B cell (primary cell): Measurements from ENCODE around the gene RAB31. TPM values are rescaled to one million over a fixed set of nuclear protein-coding genes. Genes with fewer than 3 reads are reported as not detected.

Experiments used
- ATAC-seq: fragments of 200-7000 bp; cut with Tn5 transposase; one replicate; pipeline ENCODE4 v1.10.0; 2021; ENCODE audit warnings: low read depth, mild to moderate bottlenecking, moderate number of reproducible peaks, moderate library complexity
- CTCF ChIA-PET: fragments of 350-600 bp; sonication (Branson Sonifier 250); formaldehyde crosslinking; loops from one replicate; lab custom pipeline; 2021; ENCODE audit warnings: antibody characterized with exemption, inconsistent platforms; lab: Charles Lee
- POLR2A ChIA-PET: fragments of 350-600 bp; sonication (Branson Sonifier 250); formaldehyde crosslinking; loops from one replicate; lab custom pipeline; 2021; ENCODE audit warnings: antibody characterized with exemption; lab: Charles Lee
- DNase-seq: peaks from one replicate; pipeline ENCODE4 v3.0.0; 2013
- H2AFZ ChIP-seq: 2 replicates; pipeline ENCODE4 v1.6.1; 2012; ENCODE audit warnings: mild to moderate bottlenecking, low read depth, low read length; ENCODE audit not compliant: insufficient read depth, poor library complexity, severe bottlenecking
- H3K27ac ChIP-seq, 2 donors: 1 replicate in 1 of 2; 2 replicates in 1 of 2; pipeline ENCODE4 v1.5.1; 2012 to 2013; ENCODE audit warnings: low read length in 2 of 2, mild to moderate bottlenecking in 2 of 2, moderate library complexity in 1 of 2
- H3K27me3 ChIP-seq, 4 experiments: fragments of 200-600 bp in 1 of 4; sonication (generic) in 1 of 4; replicated peaks in 1 of 4; 1 replicate in 2 of 4; 2 replicates in 2 of 4; pipeline versions ENCODE4 v1.6.1 to v1.7.0; 2013 to 2016; ENCODE audit warnings: low read length in 3 of 4, mild to moderate bottlenecking in 2 of 4, mixed read lengths in 1 of 4, moderate library complexity in 1 of 4; ENCODE audit not compliant: insufficient read depth in 4 of 4, control insufficient read depth in 3 of 4; ENCODE audit errors: control extremely low read depth in 1 of 4
- H3K36me3 ChIP-seq, 2 experiments: replicated peaks in 1 of 2; 1 replicate in 1 of 2; 2 replicates in 1 of 2; pipeline versions ENCODE4 v1.6.1 to v1.7.1; 2013; ENCODE audit warnings: low read length in 1 of 2; ENCODE audit not compliant: insufficient read depth in 2 of 2, control insufficient read depth in 1 of 2; ENCODE audit errors: control extremely low read depth in 1 of 2, extremely low read depth in 1 of 2
- H3K4me1 ChIP-seq, 2 donors: fragments of 200-600 bp in 1 of 2; sonication (generic) in 1 of 2; 1 replicate in 1 of 2; 2 replicates in 1 of 2; pipeline versions ENCODE4 v1.5.1 to v1.6.1; 2013 to 2017; ENCODE audit warnings: low read length in 2 of 2; ENCODE audit not compliant: control insufficient read depth in 2 of 2, insufficient read depth in 2 of 2
- H3K4me2 ChIP-seq: replicated peaks from 2 replicates; pipeline ENCODE3; 2012; ENCODE audit warnings: mild to moderate bottlenecking, low read depth, low read length; ENCODE audit not compliant: poor library complexity, severe bottlenecking
- H3K4me3 ChIP-seq, 5 experiments: fragments of 200-600 bp in 1 of 5; sonication (generic) in 1 of 5; 1 replicate in 3 of 5; 2 replicates in 2 of 5; pipeline versions ENCODE4 v1.5.1 to v1.7.0; 2011 to 2016; ENCODE audit warnings: low read length in 4 of 5, mild to moderate bottlenecking in 4 of 5, low read depth in 2 of 5, control low read depth in 1 of 5, moderate library complexity in 1 of 5; ENCODE audit not compliant: insufficient read depth in 1 of 5; ENCODE audit errors: control extremely low read depth in 1 of 5, extremely low read depth in 1 of 5
- H3K79me2 ChIP-seq: fragments of 200-600 bp; sonication (generic); one replicate; pipeline ENCODE4 v1.6.0; 2016; ENCODE audit warnings: low read length; ENCODE audit not compliant: control insufficient read depth, insufficient read depth
- H3K9ac ChIP-seq: fragments of 200-600 bp; sonication (generic); 2 replicates; pipeline ENCODE4 v1.6.1; 2017; ENCODE audit warnings: mild to moderate bottlenecking, low read length, moderate library complexity
- H3K9me3 ChIP-seq, 3 donors: one replicate each; pipeline versions ENCODE4 v1.6.1 to v1.7.1; 2013; ENCODE audit warnings: low read length in 2 of 3; ENCODE audit not compliant: control insufficient read depth in 2 of 3, insufficient read depth in 1 of 3; ENCODE audit errors: control extremely low read depth in 1 of 3
- H4K20me1 ChIP-seq: 2 replicates; pipeline ENCODE4 v1.6.0; 2012; ENCODE audit warnings: mild to moderate bottlenecking, low read length; ENCODE audit not compliant: insufficient read depth, control insufficient read depth, poor library complexity, severe bottlenecking
- H3K27ac Mint-ChIP-seq: one replicate; pipeline ENCODE4 v1.8.0; 2021; ENCODE audit warnings: mixed read lengths
- H3K27me3 Mint-ChIP-seq: one replicate; pipeline ENCODE4 v1.8.0; 2021; ENCODE audit warnings: mixed read lengths
- H3K4me1 Mint-ChIP-seq: one replicate; pipeline ENCODE4 v1.8.0; 2021; ENCODE audit warnings: mixed read lengths
- H3K4me3 Mint-ChIP-seq: one replicate; pipeline ENCODE4 v1.8.0; 2021; ENCODE audit warnings: mixed read lengths
- H3K9me3 Mint-ChIP-seq: one replicate; pipeline ENCODE4 v1.8.0; 2022; ENCODE audit warnings: mixed read lengths; ENCODE audit not compliant: insufficient read depth
- CTCF ChIP-seq: fragments of 200-600 bp; IDR thresholded peaks from one replicate; pipeline ENCODE4 v1.8.0; 2022; ENCODE audit warnings: antibody characterized with exemption, mild to moderate bottlenecking
- EZH2 ChIP-seq: IDR thresholded peaks from 2 replicates; pipeline ENCODE4 v1.6.1; 2012; ENCODE audit warnings: borderline replicate concordance, low read depth, mild to moderate bottlenecking, moderate library complexity, low read length; ENCODE audit not compliant: insufficient read depth, poor library complexity, severe bottlenecking
- WGBS: methylation state at CpG from one replicate; pipeline ENCODE4 v1.1.5; 2013; ENCODE audit warnings: missing lambda C conversion rate; ENCODE audit not compliant: insufficient coverage; 5-methylcytosine and 5-hydroxymethylcytosine counted together
- intact Hi-C: fragments of 100-400 bp; cut with micrococcal nuclease; formaldehyde crosslinking; loops from one replicate; pipeline ENCODE4 v1.10.0; 2022
- polyA plus RNA-seq: library from polyadenylated mRNA; depleted of rRNA; stranded (reverse); fragments of >200 nt; gene quantifications from 2 replicates; pipeline ENCODE4 v1.2.3, GENCODE V29; 2012
- total RNA-seq, 2 donors: library from RNA; stranded (reverse); fragments of 120-200 nt in 1 of 2; gene quantifications; 1 replicate in 1 of 2; 2 replicates in 1 of 2; pipeline versions ENCODE4 v1.2.3 to v1.2.4, GENCODE V29; 2013 to 2022

Gene RAB31
- total and polyA plus RNA-seq, 2 donors (not counting 1 experiment from before 2014, with no cell fraction given): 15.5 to 44.6 TPM

- no peak for TF ChIP-seq EZH2
- TF ChIP-seq CTCF: no peak
- DNase-seq: no peak
- Histone ChIP-seq H3K27ac (no peak overlapping the region), H2AFZ (no peak overlapping the region), H3K9ac (no peak overlapping the region), H3K4me3 (no peak overlapping the region), H3K4me2 (no peak overlapping the region), H4K20me1 (peaks cover 4% of the 10 kb centered on the region), H3K79me2 (peaks cover 50% of the 10 kb centered on the region), H3K36me3 (peaks cover 0 to 5% of the 10 kb centered on the region in 2 experiments), H3K4me1 (peaks cover 18 to 26% of the 10 kb centered on the region in 2 donors), H3K9me3 (peaks cover 0 to 3% (median 0%) of the 10 kb centered on the region in 3 donors), H3K27me3 (no peaks in the 10 kb centered on the region)
- H3K9me3 Mint-ChIP-seq: no peaks in the 10 kb centered on the region
- no peak overlapping the region for H3K27ac Mint-ChIP-seq
- H3K4me3 Mint-ChIP-seq: no peak overlapping the region
- intact Hi-C loops: no loop called here
- 100% methylated on average over 2 of the region's 8 CpGs for WGBS
- CTCF ChIA-PET: no interaction called here
- H3K4me1 Mint-ChIP-seq: peaks cover 32% of the 10 kb centered on the region
- no peak for ATAC-seq
- H3K27me3 Mint-ChIP-seq: no peaks in the 10 kb centered on the region
- POLR2A ChIA-PET: no interaction called here
Observed at GRCh38 chr18:9720327-9720726, 12.2 kb downstream of the RAB31 start.

- H3K27me3 Mint-ChIP-seq: no peaks in the 10 kb centered on the region
- DNase-seq: no peak
- CTCF ChIA-PET: no interaction called here
Observed at GRCh38 chr18:9721893-9722550, 13.9 kb downstream of the RAB31 start.

More at GRCh38 chr18:9721893-9722550, 13.9 kb downstream of the RAB31 start:
- Histone ChIP-seq H3K9ac (no peak overlapping the region), H3K36me3 (peaks cover 0 to 5% of the 10 kb centered on the region in 2 experiments), H3K4me1 (peaks cover 5 to 10% of the 10 kb centered on the region in 2 donors), H3K4me3 (no peak overlapping the region), H3K9me3 (peaks cover 0 to 3% (median 0%) of the 10 kb centered on the region in 3 donors), H3K27ac (no peak overlapping the region), H3K79me2 (peaks cover 39% of the 10 kb centered on the region), H3K27me3 (no peaks in the 10 kb centered on the region), H2AFZ (no peak overlapping the region), H3K4me2 (no peak overlapping the region), H4K20me1 (no peaks in the 10 kb centered on the region)
- Mint-ChIP-seq H3K9me3 (no peaks in the 10 kb centered on the region), H3K4me3 (no peak overlapping the region), H3K4me1 (peaks cover 21% of the 10 kb centered on the region), H3K27ac (no peak overlapping the region)
- no peak for ATAC-seq
- POLR2A ChIA-PET: no interaction called here
- TF ChIP-seq CTCF (no peak), EZH2 (no peak)
- WGBS: 97% methylated on average over 8 of the region's 9 CpGs
- intact Hi-C loops: no loop called here
